Endothelial cell of hepatic sinusoid (primary cell): Measurements from ENCODE around the gene L1CAM.

Experiments
- in situ Hi-C: cut with HindIII; loops from 2 replicates; pipeline ENCODE4 v1.10.0; 2017; ENCODE audit warnings: low sequenced_read_pairs

L1CAM gene

GRCh38 chrX:153865685-153866084 lies 20.3 kb downstream of the L1CAM start:
- in situ Hi-C loops = no loop called here

GRCh38 chrX:153865321-153865580 lies 20.7 kb downstream of the L1CAM start:
- in situ Hi-C loops = no loop called here

- in situ Hi-C loops = no loop called here
Observed at GRCh38 chrX:153864561-153865320, 21.2 kb downstream of the L1CAM start.

- in situ Hi-C loops = no loop called here
Observed at GRCh38 chrX:153864101-153864500, 21.9 kb downstream of the L1CAM start.

GRCh38 chrX:153863251-153863991 lies 22.6 kb downstream of the L1CAM start:
- in situ Hi-C loops = no loop called here

- in situ Hi-C loops = no loop called here
Observed at GRCh38 chrX:153862369-153863250, 23.4 kb downstream of the L1CAM start.

- in situ Hi-C loops = no loop called here
Observed at GRCh38 chrX:153861733-153862310, 24.2 kb downstream of the L1CAM start.

GRCh38 chrX:153861151-153861550 lies 24.8 kb downstream of the L1CAM start:
- in situ Hi-C loops = no loop called here

- in situ Hi-C loops = no loop called here
Observed at GRCh38 chrX:153857348-153857903, 28.5 kb downstream of the L1CAM start.

- in situ Hi-C loops = no loop called here
Observed at GRCh38 chrX:153854702-153855101, 31.3 kb downstream of the L1CAM start.

- in situ Hi-C loops = no loop called here
Observed at GRCh38 chrX:153853902-153854267, 32.1 kb downstream of the L1CAM start.

GRCh38 chrX:153853180-153853901 lies 32.6 kb downstream of the L1CAM start:
- in situ Hi-C loops = no loop called here

GRCh38 chrX:153851981-153852380 lies 34.0 kb downstream of the L1CAM start:
- in situ Hi-C loops = no loop called here

GRCh38 chrX:153848325-153848724 lies 37.6 kb downstream of the L1CAM start:
- in situ Hi-C loops = no loop called here

GRCh38 chrX:153845842-153846241 lies 40.1 kb downstream of the L1CAM start:
- in situ Hi-C loops = no loop called here

- in situ Hi-C loops = no loop called here
Observed at GRCh38 chrX:153845195-153845594, 40.8 kb downstream of the L1CAM start.

GRCh38 chrX:153844509-153845082 lies 41.4 kb downstream of the L1CAM start:
- in situ Hi-C loops = no loop called here

- in situ Hi-C loops = no loop called here
Observed at GRCh38 chrX:153836921-153837320, 49.1 kb downstream of the L1CAM start.

GRCh38 chrX:153832728-153833127 lies 53.2 kb downstream of the L1CAM start:
- in situ Hi-C loops = no loop called here
